HG03565 (cell line): ENCODE results near the gene GPD1L.
"Not testable (repeated sequence)": the region's sequence is repeated elsewhere in the genome, so short reads cannot be mapped to it uniquely, and the experiment has no call there.

Source experiments
- ATAC-seq: cut with Tn5 transposase; IDR thresholded peaks from one replicate; pipeline ENCODE4 v1.9.1; 2021; ENCODE audit warnings: mild to moderate bottlenecking, moderate library complexity; ENCODE audit not compliant: unreplicated experiment

GPD1L gene

DNA sequence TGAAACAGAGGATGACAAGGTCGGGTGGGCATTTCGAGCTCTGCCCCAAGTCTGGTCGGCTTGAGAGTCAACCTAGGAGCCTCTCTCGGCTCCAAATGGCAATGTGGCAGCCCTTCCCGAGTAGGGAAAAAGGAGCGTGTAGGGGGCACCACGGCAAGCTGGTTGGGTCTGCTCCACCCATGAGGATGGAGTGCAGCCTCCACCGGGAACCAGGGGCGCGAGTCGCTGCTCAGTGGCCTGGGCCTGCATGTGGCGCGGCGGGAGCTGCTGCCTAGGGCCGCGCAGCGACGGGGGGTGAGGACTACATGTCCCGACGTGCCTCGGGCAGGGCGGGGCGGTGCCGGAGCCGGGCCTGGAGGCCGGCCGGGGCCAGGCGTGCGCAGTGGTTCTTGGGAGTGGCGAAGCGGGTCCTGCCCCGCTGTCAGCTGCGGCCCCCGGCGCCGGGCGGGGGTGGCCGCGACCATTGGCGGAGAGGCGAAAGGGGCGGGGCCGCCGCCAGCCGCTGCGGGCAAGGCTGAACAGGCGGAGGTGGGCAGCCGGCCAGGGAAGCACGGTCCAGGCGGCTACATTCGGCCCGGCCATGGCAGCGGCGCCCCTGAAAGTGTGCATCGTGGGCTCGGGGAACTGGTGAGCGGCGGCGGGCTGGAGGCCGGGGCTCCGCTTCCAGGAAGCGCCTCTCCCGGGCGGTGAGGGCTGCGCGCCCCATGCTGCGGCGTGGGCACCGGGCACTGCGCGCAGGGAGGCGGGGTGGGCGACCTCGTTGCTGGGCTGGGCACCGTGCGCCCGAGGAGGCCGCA lies at the start of gene GPD1L:
Gene GPD1L (plus strand): TSS at position 489 of the 797 bp plus-strand sequence. CDS start 92 bp downstream, at position 581.
- peak; percentile 100 for ATAC-seq

GRCh38 chr3:32058465-32058864 lies 48.0 kb upstream of the GPD1L start:
- not testable (repeated sequence) for ATAC-seq

DNA sequence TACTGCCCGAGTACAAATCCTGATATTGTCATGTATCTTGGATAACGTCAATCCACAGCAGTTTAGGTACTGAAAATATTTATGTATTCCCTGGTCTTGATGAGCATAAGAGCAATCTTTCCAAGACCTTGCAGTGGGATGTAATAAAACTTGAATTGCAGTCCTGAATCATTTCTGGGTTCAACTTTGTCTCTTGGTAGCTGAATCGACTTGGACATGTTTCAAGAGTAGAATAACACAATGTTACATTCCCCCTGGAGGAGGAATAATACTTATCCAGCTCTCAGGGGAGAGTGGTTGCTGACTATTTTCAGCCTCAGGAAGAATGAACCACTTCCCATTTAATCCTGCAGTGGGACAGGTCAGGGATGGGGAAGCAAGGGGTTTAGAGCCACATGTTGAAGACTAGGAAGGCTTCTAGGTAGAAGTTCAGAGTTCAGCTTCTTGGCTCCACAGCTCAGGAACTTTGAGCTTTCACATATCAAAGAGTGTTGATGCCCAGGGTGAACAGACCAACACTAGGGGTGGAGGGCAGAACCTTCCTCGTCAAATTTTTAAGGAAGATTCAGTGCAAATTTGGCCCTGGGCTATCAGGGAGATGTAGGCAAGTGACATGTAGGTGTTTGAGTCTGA lies 43.4 kb upstream of the GPD1L start:
- no peak for ATAC-seq

GRCh38 chr3:32066686-32067085 lies 39.7 kb upstream of the GPD1L start:
- ATAC-seq: no peak

GRCh38 chr3:32074194-32074593 lies 32.2 kb upstream of the GPD1L start:
- not testable (repeated sequence) for ATAC-seq

GRCh38 chr3:32076566-32076965 lies 29.9 kb upstream of the GPD1L start:
- ATAC-seq: no peak

DNA sequence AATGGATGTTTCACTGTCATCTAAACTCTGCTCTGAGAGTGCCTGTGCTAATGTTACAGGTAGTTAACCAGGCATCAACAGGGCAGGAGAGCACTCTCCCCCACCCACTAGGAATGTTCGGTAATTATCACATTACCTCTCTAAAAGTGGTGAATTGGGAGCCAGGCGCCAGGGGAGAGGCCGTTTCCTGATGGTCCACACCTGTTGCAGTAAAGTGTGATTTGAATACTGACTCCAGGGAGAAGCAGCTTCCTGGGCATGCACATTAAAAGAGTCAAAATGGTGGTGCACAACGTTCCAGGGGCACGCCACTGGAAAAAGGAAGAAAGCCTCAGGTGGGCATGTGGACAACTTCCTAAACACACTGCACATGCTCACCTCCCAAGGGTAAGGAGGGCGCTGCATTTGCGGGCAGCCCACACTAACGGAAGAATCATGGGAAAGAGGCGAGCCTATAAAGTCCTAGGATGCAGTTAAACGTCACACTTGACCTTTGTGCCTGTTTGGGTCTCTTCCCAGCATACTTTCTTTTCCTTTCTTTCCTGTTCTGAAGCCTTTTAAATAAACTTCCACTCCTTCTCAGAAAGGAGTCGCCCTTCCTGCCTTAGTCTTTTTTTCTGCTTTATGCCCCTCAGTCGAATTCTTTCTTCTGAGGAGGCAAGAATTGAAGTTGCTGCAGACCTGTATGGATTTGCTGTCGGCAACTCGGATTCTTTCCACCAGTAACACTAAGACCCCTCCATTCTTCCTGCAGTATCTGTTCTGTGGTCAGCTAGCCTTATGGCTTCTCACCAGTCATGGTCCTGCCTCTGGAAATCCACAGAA lies 28.9 kb upstream of the GPD1L start:
- ATAC-seq: no peak

GRCh38 chr3:32078085-32078634 lies 28.3 kb upstream of the GPD1L start:
- no peak for ATAC-seq

GRCh38 chr3:32078864-32079263 lies 27.6 kb upstream of the GPD1L start:
- ATAC-seq: no peak

GRCh38 chr3:32082721-32083120 lies 23.7 kb upstream of the GPD1L start:
- no peak for ATAC-seq

DNA sequence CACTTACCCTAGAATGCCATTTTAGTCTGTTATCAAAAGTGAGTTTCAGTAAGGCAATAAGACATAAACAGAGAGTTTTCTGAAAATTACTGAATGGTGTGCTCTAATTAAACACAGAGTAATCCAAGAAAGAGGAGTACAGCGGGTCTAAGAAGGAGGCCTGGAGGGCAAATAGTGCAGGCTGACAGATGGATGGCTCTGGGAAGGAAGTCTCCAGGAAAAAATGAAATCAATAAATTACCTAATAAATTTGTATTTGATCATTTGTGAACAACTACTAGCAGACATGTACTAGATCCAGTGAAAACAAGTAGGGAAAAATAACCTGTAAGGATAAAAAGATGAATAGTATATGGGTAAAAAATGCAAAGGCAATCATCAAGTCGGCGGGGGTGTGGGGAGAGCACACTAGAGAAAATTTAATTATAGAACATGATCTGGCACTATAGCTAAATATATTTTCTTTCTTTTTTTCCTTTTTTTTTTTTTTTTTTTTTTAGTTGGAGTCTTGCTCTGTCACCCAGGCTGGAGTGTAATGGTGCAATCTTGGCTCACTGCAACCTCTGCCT lies 22.6 kb upstream of the GPD1L start:
- no peak for ATAC-seq

- no peak for ATAC-seq
Observed at GRCh38 chr3:32084870-32085269, 21.6 kb upstream of the GPD1L start.

DNA sequence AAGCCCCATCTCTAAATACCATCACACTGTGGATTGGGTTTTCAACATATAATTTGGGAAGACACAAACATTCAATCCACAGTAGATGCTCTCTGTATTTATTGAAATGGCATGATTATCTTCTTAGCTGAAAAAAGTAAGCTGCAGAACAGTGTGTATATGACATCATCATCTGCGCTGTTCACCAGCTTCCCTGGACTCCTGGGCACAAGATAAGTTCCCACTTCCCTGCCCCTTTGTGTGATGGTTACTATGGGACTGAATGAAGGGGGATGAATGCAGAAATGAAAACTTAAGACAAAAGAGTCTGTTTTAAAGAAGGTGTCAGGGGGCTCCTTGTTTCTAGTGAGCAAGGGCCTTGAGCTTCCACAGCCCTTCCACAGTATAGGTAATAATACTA lies 20.0 kb upstream of the GPD1L start:
- ATAC-seq: no peak

DNA sequence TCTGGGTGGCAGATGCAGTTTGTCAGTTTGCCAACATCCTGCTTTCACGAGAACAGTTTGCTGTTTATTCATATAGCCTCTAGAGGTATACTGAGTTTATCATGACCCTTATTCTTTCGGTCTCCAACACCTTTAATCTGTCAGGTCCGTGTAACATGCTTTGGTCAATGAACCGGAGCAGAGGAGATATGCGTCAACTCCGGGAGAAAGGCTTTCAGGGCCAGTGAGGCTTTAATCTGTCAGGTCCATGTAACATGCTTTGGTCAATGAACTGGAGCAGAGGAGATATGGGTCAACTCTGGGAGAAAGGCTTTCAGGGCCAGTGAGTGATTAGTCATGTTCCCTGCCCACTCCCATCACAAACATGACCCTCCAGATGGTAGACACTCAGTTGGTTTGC lies 16.9 kb upstream of the GPD1L start:
- no peak for ATAC-seq

- no peak for ATAC-seq
Observed at GRCh38 chr3:32093204-32093603, 13.2 kb upstream of the GPD1L start.

DNA sequence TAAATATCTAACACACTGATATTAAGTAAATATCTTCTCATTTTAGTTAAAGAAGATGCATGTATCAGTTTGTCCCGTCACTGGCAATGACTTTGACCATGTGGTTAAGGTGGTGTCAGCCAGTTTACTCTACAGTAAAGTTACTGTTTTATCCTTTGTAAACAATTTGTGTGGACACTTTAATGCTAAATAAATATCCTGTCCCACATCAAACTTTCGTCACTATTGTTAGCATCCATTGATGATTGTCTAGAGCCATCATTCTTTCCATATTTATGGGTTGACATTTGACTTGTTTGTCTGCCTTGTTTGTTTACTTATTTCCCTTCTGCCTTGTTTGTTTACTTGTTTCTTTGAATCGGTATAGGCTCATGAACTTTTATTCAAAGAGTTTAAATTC lies 11.0 kb upstream of the GPD1L start:
- ATAC-seq: no peak

- ATAC-seq: no peak
Observed at GRCh38 chr3:32097768-32098167, 8.7 kb upstream of the GPD1L start.

DNA sequence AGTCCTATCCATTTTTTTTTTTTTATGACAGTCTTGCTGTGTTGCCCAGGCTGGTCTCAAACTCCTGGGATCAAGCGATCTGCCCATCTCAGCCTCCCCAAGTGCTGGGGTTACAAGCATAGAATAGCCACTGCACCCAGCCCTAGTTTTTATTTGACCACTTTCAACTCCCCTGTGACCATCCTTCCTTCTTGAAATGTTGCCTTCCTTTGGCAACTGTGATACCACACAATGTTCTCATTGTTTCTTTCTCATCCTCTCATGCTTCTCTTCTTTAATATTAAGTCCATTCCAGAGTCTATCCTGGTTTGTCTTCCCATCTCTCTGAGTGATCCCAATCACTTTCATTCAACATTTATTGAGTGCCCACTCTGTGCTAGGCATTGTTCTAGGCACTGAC lies 7.9 kb upstream of the GPD1L start:
- ATAC-seq: no peak

DNA sequence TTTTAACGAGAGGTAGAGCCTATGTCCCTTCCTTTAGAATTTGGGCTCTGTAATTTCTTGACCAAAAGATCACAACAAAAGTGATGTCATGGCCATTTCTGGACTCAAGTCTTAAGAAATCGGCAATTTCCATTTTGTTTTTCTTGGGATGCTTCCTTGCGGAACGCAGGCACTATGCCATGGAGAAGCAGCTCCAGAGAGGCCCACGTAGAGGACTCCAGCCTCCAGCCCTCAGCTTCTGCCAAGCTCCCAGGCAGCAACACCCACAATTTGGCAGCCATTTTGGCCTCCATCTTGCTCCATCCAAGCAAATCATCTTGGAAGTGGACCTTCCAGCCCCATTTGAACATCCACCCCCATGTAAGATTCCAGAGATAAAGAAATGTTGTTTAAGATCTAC lies 6.0 kb upstream of the GPD1L start:
- ATAC-seq: no peak

GRCh38 chr3:32102289-32102688 lies 4.1 kb upstream of the GPD1L start:
- ATAC-seq: no peak

GRCh38 chr3:32104492-32104891 lies 1.9 kb upstream of the GPD1L start:
- ATAC-seq: no peak
